ENCODE measurements around the gene KDM7A.

Gene KDM7A

DNA sequence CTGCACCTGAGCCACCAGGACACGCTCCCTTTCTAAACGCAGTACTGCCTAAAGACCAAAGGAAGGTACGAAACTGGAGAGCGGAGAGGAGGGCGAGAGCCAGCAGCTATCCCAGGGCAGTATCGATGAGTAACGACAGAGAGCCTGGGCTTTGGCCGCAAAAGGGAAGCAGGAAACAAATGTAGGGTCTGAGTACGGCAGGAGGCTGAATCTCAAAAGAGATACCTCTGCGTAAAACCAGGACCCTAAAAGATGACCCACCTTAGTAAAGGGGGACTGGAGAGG lies 134.5 kb downstream of the KDM7A start:
- CTCF ChIA-PET: no interaction called here
- H3K36me3 ChIP-seq (ENCODE audit: control insufficient read depth in 2 of 2, insufficient read depth in 1 of 2, low read length in 2 of 2): no peaks in the 10 kb centered on the region; a peak in 1 of 3 replicates
- TF ChIP-seq, protein P1, sequence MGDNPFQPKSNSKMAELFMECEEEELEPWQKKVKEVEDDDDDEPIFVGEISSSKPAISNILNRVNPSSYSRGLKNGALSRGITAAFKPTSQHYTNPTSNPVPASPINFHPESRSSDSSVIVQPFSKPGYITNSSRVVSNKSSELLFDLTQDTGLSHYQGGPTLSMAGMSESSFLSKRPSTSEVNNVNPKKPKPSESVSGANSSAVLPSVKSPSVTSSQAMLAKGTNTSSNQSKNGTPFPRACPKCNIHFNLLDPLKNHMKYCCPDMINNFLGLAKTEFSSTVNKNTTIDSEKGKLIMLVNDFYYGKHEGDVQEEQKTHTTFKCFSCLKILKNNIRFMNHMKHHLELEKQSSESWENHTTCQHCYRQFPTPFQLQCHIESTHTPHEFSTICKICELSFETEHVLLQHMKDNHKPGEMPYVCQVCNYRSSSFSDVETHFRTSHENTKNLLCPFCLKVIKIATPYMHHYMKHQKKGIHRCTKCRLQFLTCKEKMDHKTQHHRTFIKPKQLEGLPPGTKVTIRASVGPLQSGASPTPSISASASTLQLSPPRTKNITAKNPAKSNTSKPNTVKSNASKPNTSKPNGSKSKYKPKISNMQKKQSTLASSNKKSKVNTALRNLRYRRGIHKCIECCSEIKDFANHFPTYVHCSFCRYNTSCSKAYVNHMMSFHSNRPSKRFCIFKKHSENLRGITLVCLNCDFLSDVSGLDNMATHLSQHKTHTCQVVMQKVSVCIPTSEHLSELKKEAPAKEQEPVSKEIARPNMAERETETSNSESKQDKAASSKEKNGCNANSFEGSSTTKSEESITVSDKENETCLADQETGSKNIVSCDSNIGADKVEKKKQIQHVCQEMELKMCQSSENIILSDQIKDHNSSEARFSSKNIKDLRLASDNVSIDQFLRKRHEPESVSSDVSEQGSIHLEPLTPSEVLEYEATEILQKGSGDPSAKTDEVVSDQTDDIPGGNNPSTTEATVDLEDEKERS (tag by site-specific recombination; IDR thresholded peaks at IDR 0.05): no peak
- TF ChIP-seq, protein P2, sequence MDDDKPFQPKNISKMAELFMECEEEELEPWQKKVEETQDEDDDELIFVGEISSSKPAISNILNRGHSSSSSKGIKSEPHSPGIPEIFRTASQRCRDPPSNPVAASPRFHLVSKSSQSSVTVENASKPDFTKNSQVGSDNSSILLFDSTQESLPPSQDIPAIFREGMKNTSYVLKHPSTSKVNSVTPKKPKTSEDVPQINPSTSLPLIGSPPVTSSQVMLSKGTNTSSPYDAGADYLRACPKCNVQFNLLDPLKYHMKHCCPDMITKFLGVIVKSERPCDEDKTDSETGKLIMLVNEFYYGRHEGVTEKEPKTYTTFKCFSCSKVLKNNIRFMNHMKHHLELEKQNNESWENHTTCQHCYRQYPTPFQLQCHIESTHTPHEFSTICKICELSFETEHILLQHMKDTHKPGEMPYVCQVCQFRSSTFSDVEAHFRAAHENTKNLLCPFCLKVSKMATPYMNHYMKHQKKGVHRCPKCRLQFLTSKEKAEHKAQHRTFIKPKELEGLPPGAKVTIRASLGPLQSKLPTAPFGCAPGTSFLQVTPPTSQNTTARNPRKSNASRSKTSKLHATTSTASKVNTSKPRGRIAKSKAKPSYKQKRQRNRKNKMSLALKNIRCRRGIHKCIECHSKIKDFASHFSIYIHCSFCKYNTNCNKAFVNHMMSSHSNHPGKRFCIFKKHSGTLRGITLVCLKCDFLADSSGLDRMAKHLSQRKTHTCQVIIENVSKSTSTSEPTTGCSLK (tag by site-specific recombination; IDR thresholded peaks at IDR 0.05): no peak
- TF ChIP-seq, protein P3, sequence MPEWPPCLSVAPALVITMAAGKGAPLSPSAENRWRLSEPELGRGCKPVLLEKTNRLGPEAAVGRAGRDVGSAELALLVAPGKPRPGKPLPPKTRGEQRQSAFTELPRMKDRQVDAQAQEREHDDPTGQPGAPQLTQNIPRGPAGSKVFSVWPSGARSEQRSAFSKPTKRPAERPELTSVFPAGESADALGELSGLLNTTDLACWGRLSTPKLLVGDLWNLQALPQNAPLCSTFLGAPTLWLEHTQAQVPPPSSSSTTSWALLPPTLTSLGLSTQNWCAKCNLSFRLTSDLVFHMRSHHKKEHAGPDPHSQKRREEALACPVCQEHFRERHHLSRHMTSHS (tag by site-specific recombination; IDR thresholded peaks at IDR 0.05): no peak
- TF ChIP-seq ZNF132 (tag by site-specific recombination; IDR thresholded peaks at IDR 0.05; ENCODE audit: borderline replicate concordance) (no peak), BCL11A (tag by site-specific recombination; IDR thresholded peaks at IDR 0.05; ENCODE audit: low read depth) (no peak), ZFP37 (tag by site-specific recombination; IDR thresholded peaks at IDR 0.05) (no peak), ZNF433 (tag by site-specific recombination; IDR thresholded peaks at IDR 0.05; ENCODE audit: low read depth) (no peak), EGR2 (tag by site-specific recombination; IDR thresholded peaks at IDR 0.05; ENCODE audit: low read depth) (no peak), ZNF138 (tag by site-specific recombination; IDR thresholded peaks at IDR 0.05; ENCODE audit: borderline replicate concordance) (no peak)
- TF ChIP-seq, protein P4, sequence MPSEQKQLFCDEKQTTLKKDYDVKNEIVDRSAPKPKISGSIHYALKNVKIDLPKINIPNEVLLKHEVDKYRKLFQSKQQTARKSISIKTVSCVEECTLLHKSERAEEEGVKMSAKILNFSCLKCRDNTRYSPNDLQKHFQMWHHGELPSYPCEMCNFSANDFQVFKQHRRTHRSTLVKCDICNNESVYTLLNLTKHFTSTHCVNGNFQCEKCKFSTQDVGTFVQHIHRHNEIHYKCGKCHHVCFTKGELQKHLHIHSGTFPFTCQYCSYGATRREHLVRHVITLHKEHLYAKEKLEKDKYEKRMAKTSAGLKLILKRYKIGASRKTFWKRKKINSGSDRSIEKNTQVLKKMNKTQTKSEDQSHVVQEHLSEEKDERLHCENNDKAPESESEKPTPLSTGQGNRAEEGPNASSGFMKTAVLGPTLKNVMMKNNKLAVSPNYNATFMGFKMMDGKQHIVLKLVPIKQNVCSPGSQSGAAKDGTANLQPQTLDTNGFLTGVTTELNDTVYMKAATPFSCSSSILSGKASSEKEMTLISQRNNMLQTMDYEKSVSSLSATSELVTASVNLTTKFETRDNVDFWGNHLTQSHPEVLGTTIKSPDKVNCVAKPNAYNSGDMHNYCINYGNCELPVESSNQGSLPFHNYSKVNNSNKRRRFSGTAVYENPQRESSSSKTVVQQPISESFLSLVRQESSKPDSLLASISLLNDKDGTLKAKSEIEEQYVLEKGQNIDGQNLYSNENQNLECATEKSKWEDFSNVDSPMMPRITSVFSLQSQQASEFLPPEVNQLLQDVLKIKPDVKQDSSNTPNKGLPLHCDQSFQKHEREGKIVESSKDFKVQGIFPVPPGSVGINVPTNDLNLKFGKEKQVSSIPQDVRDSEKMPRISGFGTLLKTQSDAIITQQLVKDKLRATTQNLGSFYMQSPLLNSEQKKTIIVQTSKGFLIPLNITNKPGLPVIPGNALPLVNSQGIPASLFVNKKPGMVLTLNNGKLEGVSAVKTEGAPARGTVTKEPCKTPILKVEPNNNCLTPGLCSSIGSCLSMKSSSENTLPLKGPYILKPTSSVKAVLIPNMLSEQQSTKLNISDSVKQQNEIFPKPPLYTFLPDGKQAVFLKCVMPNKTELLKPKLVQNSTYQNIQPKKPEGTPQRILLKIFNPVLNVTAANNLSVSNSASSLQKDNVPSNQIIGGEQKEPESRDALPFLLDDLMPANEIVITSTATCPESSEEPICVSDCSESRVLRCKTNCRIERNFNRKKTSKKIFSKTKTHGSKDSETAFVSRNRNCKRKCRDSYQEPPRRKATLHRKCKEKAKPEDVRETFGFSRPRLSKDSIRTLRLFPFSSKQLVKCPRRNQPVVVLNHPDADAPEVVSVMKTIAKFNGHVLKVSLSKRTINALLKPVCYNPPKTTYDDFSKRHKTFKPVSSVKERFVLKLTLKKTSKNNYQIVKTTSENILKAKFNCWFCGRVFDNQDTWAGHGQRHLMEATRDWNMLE (tag by site-specific recombination; conservative IDR thresholded peaks at IDR 0.05; ENCODE audit: low read depth): no peak
- TF ChIP-seq, protein P5, sequence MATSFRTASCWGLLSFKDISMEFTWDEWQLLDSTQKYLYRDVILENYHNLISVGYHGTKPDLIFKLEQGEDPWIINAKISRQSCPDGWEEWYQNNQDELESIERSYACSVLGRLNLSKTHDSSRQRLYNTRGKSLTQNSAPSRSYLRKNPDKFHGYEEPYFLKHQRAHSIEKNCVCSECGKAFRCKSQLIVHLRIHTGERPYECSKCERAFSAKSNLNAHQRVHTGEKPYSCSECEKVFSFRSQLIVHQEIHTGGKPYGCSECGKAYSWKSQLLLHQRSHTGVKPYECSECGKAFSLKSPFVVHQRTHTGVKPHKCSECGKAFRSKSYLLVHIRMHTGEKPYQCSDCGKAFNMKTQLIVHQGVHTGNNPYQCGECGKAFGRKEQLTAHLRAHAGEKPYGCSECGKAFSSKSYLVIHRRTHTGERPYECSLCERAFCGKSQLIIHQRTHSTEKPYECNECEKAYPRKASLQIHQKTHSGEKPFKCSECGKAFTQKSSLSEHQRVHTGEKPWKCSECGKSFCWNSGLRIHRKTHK (tag by site-specific recombination; IDR thresholded peaks at IDR 0.05): no peak

More for the DNA sequence above, 134.5 kb downstream of the KDM7A start:
- H3K4me3 ChIP-seq (ENCODE audit: low read depth, low read length): no peak overlapping the region
- POLR2A ChIA-PET: no interaction called here
- no peak overlapping the region for H3K27ac ChIP-seq (ENCODE audit: extremely low read depth, low read depth, low read length)
- no peaks in the 10 kb centered on the region for H3K9me3 ChIP-seq (ENCODE audit: control insufficient read depth, insufficient read depth, low read depth, low read length)
- H3K4me1 ChIP-seq (ENCODE audit: control insufficient read depth, insufficient read depth, low read length): no peaks in the 10 kb centered on the region

Measured in HEK293 (cell line).